HG03039 (cell line): ENCODE results near the gene RBM33.

ENCODE experiments used
- ATAC-seq: cut with Tn5 transposase; IDR thresholded peaks from one replicate; pipeline ENCODE4 v1.9.1; 2021; ENCODE audit warnings: mild to moderate bottlenecking, moderate library complexity; ENCODE audit not compliant: unreplicated experiment

The RBM33 gene

GRCh38 chr7:155763691-155764437, 119.4 kb downstream of the RBM33 start:
- no peak for ATAC-seq

DNA sequence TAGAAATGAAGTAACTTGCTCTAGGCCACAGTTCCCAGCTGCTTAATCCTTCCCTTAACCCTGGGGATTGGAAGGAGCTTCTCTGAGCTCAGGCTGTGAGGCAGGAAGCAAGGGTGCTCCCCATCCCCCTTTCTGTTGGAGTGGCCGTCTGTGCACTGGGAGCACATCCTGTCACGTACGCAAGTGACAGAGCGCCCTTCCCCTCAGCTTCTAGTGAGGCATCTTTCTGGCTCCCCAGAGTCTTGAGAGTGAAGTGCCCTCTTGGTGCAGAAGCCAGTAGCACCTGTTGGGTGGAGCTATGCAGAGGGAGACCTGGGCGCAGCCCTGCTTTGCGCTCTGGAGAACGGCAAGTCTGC, 120.0 kb downstream of the RBM33 start:
- ATAC-seq = no peak

DNA sequence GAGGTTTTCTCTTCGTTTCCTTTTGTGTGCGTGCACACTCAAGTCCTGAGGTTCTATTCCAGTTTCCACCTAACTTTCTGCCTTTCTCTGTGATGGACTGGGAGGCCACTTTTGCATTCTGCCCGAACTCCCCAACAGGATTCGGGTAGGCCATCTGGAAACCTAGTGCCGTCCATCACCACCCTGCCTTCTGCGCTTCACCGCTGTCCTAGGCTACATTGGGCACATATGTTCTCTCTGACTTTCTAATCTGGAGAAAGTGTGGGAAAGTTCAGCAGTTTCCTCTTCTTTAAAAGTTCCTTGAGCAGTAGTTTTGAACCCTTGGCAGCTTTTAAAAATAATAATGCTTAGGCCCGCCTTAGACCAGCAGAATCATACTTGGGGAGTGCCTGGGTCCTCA, 121.0 kb downstream of the RBM33 start:
- no peak for ATAC-seq

- no peak for ATAC-seq
Measured at GRCh38 chr7:155766386-155766785, 121.9 kb downstream of the RBM33 start.

- no peak for ATAC-seq
Measured at GRCh38 chr7:155766966-155767916, 122.8 kb downstream of the RBM33 start.

DNA sequence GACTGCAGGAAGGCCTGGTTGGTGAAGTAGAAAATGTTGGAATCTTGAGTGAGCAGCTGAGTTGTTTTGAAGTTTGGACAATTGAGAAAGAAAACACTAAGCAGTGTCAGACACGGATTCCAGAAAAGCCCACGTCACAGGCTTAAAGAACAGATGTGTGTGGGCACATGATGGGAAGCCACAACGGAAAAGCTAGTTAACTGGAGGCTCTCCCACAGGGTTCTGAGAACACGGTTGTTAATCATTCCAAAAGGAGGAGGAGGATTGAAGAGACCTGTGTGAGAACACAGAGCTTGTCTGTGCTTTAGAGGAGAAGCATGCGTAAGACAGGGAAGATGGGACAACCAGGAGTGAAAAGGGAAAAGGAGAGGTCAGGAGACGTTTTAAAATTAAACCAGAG, 125.2 kb downstream of the RBM33 start:
- no peak for ATAC-seq

DNA sequence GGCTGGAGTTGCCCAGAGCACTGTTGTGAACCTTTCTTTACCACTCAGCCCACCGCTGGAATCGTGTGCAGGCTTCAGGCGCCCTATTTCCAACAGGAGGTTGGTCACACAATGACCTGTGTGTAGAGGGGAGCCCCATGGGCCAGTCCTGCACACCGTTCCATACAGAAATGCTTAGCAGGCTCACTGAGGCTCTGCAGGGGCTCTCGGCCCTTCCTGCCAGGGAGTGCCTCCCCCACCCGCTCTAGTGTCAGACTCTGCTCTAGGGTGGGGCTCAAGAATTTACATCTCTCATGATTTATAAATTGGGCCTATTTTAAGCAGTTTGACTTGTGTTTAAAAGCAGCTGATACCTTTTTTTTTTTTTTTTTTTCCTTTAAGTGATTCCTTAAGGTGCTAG, 125.8 kb downstream of the RBM33 start:
- ATAC-seq = no peak

- ATAC-seq = no peak
Measured at GRCh38 chr7:155773531-155773930, 129.1 kb downstream of the RBM33 start.

DNA sequence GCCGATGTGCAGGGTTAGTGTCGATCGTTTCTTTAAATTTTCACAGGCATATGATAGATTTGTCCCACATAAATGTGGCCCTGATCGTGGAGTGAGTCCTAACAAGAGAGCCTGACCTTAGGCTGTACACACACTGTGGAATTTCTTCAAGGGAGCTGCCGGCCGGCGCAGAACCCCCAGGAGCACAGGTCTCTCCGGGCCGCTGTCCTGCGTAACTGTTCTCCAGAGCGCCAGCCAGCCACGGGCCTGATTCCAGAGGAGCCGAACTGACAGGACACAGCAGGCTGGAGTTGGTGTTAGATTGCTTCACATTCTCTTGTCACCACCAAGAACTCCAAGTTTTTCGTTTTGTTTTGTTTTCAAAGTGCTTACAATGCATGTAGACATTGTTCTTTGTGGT, 130.5 kb downstream of the RBM33 start:
- ATAC-seq = no peak

DNA sequence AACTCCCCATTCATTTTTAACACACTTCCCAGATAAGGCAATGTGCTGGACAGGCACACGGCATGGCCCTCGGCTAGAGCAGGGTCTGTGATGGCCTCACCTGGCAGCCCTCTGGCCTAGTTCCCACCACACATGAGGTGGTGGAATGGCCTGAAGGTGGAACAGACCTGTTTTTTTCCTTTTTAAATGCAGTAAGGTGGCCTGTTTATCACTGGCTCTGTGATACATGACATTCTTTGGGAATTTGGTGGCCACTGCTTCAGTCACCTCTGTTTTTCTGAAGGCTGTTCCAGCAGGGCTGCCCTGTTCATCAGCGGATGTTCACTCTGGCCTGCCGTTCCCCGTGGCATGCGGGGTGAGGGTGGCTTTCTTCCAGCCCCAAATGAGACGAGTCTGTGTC, 131.2 kb downstream of the RBM33 start:
- ATAC-seq = no peak

- ATAC-seq = no peak
Measured at GRCh38 chr7:155776606-155777005, 132.1 kb downstream of the RBM33 start.

- no peak for ATAC-seq
Measured at GRCh38 chr7:155778349-155778748, 133.9 kb downstream of the RBM33 start.

GRCh38 chr7:155780884-155781283, 136.4 kb downstream of the RBM33 start:
- no peak for ATAC-seq

DNA sequence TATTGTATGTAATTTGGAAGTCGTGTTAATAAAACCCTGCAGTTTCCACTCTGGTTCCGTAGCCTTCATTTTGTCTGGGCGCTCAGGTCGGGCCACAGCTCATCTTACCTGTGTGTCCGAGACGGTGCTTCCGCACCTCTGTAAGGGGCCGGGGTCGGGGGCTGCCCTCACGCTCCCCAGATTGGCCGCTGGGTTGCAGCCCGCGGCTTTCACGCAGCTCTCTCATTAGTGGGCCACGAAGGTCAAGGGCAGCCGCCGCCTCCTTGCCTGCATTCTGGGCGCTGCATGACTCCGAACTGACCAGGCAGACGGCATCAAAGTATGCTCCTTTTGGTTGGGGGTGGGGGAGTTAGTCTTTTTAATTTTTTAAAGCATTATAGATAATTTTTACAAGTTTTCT, 137.0 kb downstream of the RBM33 start:
- ATAC-seq = no peak

DNA sequence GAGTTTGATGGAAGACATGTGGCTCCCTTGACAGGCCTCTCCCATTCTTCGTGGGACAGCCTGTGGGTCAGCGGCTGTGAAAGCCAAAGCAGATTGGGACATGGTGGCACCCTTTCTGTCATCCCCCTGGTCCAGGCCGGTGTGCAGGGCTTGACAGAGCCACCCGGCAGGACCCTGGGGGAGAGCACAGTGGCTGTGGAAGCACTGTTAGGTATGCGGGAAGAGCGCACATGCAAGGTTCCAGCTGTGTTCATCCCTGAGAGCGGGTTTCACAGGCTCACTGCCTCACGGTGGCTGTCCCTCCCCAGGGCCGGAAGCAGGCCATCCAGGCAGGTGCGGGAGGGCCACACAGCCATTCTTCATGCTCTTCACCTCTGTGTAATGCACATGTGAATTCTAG, 138.0 kb downstream of the RBM33 start:
- no peak for ATAC-seq

DNA sequence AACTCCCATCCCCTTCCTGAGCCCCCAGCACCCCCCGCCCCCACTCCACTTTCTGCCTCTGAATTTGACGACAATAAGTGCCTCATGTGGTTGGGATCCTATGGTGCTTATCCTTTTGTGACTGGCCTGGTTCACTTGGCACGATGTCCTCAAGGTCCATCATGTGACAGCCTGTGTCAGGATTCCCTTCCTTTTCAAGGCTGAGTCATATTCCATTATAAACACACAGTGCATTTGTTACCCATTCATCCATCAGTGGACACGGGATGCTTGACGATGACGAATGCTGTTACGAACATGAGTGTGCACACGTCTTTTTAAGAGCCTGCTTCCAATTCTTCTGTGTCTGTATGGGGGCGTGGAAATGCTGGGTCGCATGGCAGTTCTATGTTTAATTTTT, 141.1 kb downstream of the RBM33 start:
- no peak for ATAC-seq

DNA sequence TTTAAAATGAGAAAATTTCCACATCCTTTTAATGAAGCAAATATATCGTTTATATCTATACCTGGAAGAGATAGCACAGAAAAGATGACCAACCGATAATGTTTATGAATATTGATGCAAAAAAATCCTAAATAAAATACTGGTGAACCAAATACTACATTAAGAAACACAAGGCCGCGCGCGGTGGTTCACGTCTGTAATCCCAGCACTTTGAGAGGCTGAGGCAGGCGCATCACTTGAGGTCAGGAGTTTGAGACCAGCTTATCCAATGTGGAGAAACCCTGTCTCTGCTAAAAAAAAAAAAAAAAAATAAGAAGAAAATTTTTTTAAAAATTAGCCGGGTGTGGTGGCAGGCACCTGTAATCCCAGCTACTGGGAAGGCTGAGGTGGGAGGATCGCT, 142.0 kb downstream of the RBM33 start:
- ATAC-seq = no peak

DNA sequence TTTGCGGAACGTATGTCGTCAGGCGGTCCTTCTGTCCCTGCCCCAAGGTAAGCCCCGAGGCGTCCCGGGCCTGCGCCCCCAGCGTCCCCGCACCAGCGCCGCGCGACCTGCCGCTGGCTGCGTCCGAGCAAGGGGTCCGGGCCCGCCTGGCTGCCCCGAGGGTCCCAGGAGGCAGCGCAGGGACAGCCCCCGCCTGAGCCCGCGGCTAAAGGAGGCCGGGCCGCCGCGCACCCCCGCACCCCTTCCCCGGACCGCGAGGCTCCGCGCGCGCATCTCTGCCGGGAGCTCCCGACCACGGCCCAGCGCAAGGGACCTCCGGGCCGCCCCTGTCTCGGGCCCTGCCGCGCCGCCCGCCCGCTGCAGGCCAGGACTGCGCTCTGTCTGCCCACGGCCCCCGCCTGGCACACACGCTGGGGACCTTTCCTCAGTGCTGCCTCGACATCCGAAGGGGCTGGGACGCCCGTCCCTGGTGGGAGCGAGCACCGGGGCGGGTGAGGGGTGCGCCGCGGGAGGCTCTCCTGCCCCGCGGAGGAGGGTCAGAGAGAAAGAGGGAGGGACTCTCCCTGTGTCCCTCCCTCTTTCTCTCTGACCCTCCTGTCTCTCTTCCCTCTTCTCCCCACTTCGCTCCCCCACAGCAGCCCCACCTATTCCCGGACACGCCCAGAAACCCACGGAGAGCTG, 142.8 kb downstream of the RBM33 start:
- no peak for ATAC-seq

- no peak for ATAC-seq
Measured at GRCh38 chr7:155788616-155789000, 144.1 kb downstream of the RBM33 start.

DNA sequence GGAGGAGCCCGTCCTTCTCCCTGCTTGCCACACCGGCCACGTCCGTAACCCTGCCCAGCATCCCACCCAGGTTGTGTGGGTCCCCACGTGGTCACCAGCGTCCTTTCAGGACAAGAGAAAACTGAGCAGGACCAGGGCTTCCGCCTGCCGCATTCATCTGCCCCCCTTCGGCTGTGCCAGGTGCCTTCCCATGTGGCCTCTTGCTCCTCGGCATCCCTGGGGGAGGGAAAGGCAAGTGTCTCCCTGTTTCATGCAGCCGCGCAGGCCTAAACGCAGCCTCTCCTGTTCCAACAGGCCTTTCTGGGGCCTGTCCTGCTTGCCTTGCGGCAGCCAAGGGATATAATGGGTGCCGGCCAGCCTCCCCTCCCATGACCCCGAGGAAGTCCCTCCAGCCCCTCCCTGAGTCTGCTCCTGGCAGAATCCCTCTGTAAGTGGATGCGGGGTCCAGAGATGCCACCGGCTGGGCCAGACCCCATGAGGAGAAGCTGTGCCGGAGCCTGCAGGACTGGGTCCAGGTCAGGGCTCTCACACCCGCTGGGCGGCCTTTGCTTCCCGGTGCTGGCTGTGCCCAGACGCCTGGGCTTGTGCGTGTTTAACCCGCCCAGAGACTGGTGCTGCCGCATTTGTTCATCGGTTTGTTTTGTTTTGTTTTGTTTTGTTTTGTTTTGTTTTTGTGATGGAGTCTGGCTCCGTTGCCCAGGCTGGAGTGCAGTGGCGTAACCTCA, 144.7 kb downstream of the RBM33 start:
- ATAC-seq = no peak

GRCh38 chr7:155790666-155791065, 146.2 kb downstream of the RBM33 start:
- no peak for ATAC-seq
